Measurements from ENCODE around the gene NRXN3. TPM values are rescaled to one million over a fixed set of nuclear protein-coding genes. Genes with fewer than 3 reads are reported as not detected.

Gene NRXN3
- total RNA-seq, 1 donor from 2014 or later: 20.3 TPM

GRCh38 chr14:79852950-79853744 lies 1683.0 kb downstream of the NRXN3 start:
- DNase-seq (ENCODE audit: low spot score): no peak

DNA sequence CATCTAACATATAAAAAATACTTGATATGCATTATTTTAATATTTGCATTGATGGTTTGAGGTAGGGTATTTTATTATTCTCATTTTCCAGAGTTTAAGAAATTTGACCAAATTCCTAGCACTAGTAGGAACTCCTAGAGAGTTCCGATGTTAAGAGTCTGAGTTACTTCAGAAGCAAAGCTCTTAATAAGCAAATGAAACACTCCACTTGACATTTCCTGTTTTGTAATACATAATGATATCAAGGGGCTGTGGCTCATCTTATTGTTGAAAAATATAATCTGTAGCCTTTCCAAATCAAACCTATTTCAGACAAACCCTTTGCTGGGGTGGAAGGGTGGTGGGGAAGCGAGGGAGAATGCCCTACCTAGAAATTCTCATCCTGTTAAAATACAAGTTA lies 1685.6 kb downstream of the NRXN3 start:
- no peak for DNase-seq (ENCODE audit: low spot score)

DNA sequence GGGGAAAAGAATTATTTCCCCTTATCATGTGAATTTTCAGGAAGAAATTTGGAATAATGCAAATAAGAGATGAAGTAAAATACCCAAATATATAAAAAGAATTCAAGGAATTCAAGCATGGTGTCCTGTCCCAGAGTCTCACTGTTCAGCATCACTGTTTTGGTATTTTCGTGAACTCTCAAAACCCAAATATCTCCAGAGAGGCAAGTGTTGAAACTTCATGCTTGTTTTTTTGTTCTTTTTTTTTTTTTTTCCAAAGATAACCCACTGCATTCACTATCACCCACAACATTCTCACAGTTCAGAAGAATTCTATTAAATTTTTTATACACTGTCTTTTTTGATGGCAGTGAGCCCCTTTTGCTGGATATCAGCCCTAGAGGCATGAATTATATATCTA lies 1686.2 kb downstream of the NRXN3 start:
- no peak for DNase-seq (ENCODE audit: low spot score)

GRCh38 chr14:79861111-79861510 lies 1690.9 kb downstream of the NRXN3 start:
- DNase-seq (ENCODE audit: low spot score): no peak

GRCh38 chr14:79862045-79862444 lies 1691.9 kb downstream of the NRXN3 start:
- DNase-seq (ENCODE audit: low spot score): no peak

- DNase-seq (ENCODE audit: low spot score): no peak
Observed at GRCh38 chr14:79871136-79871535, 1701.0 kb downstream of the NRXN3 start.

DNA sequence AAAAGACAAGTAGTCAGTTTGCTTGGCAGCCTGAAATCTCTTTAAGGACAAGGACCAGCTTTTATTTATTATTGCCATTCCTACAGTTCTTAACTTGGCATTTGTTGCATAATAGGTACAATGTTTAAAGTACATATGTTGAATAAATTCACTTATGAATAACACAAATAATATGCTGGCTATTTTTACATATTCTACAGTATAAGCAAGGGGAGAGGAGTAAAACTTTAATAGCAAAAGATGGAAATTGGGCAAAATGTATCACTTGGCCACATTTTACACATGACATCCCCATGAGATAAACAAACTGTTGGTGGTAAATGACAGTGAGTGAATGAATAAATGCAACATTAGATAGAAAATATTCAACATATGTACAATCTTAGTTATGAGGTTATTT lies 1708.1 kb downstream of the NRXN3 start:
- DNase-seq (ENCODE audit: low spot score): no peak

DNA sequence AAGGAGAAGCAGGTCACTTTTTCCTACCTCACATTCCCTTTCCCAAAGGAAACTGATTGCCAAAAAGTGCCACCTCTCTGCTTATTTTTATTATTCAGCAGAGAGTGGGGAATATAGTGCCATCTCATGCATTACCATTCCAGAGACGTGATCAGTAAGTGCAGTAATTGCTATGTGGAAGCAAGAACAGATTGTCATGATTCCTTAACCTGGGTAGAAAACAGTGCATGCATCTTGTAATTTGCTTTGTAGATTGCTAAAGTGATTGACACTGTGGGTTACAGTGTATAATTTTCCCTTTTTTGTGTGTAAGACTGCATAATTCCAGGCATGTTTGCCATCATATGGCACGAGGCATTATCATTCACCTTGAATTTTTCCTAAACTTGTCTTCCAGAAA lies 1708.6 kb downstream of the NRXN3 start:
- DNase-seq (ENCODE audit: low spot score): no peak

DNA sequence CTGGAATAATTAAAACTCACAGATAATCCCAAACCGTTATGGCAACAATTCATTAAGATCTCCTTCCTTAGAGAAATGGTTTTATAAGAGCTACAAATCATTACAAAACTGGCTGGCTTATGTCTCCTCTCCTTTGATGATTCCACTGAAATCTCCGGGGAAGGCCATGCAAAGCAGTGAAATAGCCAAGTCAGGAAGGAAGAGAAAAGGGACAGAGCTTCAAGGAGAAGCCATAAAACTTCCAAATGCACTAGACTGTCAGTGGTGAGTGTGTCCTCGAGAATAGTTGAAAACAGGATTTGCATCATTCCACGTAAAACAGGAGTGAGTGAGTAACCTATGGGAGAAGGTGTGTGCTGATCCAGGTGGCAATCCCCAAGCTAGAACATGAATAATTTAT lies 1711.1 kb downstream of the NRXN3 start:
- no peak for DNase-seq (ENCODE audit: low spot score)

DNA sequence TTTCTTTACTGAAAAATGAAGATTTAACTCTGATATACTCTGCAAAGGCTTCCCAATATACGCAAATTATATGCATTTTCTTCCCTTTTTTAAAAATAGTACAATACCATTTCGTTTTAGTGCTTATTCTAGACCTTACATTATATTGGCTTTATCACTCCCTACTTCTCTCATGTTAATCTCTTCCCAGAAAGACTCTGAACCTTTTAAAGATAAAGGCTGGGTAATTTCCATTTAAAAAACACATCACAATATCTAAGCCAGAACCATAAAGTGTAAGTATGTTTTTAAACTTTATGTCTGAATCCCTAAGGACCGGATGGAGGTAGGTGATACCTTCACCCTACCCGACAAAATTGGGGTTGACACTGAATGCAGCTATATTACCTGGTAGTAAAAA lies 1720.4 kb downstream of the NRXN3 start:
- no peak for DNase-seq (ENCODE audit: low spot score)

- no peak for DNase-seq (ENCODE audit: low spot score)
Observed at GRCh38 chr14:79896009-79896408, 1725.8 kb downstream of the NRXN3 start.

DNA sequence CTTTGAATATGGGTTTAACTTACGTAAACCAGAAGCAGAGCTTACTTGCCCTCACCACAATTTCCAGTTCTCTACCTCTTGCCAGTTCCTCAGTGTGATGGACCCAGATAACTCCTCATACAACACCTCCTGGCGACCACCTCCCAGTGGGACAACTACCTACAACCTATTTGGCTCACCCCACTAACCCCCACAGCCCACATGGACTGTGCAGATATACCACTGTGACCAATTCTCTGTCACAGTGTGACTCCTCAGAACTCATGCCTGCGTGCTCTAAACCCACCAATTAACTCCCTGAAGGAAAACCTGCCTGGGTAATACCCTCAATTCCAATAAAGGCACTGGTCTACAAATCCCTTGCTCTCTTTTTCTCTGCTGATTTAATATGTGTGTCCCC lies 1729.4 kb downstream of the NRXN3 start:
- no peak for DNase-seq (ENCODE audit: low spot score)

DNA sequence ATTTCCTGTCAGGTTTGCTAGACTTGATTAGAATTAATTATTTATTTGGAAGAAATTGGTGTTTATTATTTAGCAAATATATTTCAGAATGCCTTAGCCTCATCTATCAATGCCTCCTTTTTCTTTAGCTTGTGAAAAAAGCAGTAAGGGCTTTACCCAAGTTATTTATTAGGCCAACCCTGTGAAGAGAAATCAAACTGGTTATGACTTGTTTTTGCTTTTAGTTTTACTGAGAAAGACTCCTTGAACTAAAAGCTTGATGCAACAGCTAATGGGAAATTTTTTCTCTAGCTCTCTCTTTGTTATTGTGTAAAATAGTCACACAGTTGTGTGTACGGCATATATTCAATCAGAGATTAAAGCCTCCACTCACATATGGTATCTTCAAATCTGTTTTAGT lies 1734.3 kb downstream of the NRXN3 start:
- no peak for DNase-seq (ENCODE audit: low spot score)

DNA sequence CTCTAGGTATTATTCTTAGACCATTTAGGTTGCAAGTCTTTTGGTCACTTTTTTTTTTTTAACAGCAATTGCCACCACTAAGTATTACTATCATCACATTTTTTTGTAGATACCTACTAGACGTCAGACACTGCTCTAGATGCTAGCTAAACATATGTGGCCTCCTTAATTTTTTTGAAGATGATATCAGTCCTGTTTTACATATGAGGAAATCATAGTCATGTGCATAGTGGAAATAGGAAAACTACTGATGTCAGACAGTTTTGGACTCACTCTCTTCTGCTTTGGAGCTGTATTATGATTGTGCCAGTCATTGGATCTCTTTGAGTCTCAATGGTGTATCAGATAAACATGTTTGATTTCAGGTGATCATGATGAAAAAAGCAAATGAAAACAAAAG lies 1736.8 kb downstream of the NRXN3 start:
- no peak for DNase-seq (ENCODE audit: low spot score)

GRCh38 chr14:79910086-79910485 lies 1739.9 kb downstream of the NRXN3 start:
- no peak for DNase-seq (ENCODE audit: low spot score)

- no peak for DNase-seq (ENCODE audit: low spot score)
Observed at GRCh38 chr14:79911744-79912143, 1741.6 kb downstream of the NRXN3 start.

- no peak for DNase-seq (ENCODE audit: low spot score)
Observed at GRCh38 chr14:79914595-79914994, 1744.4 kb downstream of the NRXN3 start.

- DNase-seq (ENCODE audit: low spot score): no peak
Observed at GRCh38 chr14:79915406-79915805, 1745.2 kb downstream of the NRXN3 start.

DNA sequence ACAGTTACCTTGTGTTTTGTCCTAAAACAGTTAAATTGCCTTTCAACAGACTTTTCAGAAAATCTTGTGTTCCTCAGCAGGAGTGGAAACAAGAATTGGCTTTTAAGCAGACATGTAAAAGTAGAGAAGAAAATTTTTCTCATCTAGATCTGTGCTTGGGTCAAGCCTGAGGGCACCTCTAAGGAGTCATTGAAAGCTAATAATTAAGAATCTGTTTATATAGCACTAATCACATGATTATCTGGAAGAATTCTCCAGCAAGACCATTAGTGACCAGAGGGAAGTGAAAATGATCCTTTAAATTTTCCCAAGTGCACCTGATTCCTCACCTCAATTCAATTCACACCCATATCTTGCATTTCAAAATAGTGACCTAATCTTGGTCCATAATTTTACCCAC lies 1746.1 kb downstream of the NRXN3 start:
- no peak for DNase-seq (ENCODE audit: low spot score)

DNA sequence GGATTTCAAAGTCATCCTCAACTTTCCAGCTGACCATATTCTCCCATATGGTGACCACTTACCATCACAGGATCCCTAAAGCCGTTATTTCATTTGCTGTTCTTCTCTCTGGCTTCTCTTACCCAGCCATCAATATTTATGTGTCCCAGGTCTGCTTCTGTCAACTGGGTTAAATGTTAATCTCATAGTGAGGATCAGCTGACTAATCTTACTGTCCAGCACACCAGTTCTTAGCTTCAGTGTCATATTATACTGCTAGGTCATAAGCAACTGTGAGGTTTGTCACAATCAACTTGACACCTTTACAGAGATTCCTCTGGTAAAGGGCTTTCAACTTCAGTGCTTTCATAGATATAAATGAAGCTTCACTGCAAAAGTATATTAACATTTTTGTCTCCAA lies 1746.7 kb downstream of the NRXN3 start:
- DNase-seq (ENCODE audit: low spot score): no peak
